GM12878 (cell line): ENCODE results near the gene GPBP1. TPM values are rescaled to one million over a fixed set of nuclear protein-coding genes. Genes with fewer than 3 reads are reported as not detected.

Source experiments
- ATAC-seq: fragments of 200-7000 bp; cut with Tn5 transposase; 3 replicates; pipeline ENCODE4 v1.9.1; 2020; ENCODE audit warnings: mild to moderate bottlenecking, moderate library complexity
- BruUV-seq: library from RNA; stranded (reverse); fragments of 400-500 nt; replicated peaks from 2 replicates; lab custom pipeline; 2021; lab: Mats Ljungman, UMichigan
- CTCF ChIA-PET: fragments of 300-600 bp; sonication (Branson Sonifier 250); formaldehyde crosslinking; extraction: SDS; loops from one replicate; lab custom pipeline; 2021; ENCODE audit warnings: inconsistent platforms; lab: Yijun Ruan, JAX
- POLR2A ChIA-PET: fragments of 350-600 bp; formaldehyde crosslinking; extraction: SDS; loops from one replicate; lab custom pipeline; 2021; ENCODE audit warnings: inconsistent platforms; lab: Charles Lee
- RAD21 ChIA-PET: fragments of 300-600 bp; sonication (Branson Sonifier 250); formaldehyde crosslinking; loops from one replicate; lab custom pipeline; 2023; ENCODE audit warnings: antibody characterized with exemption; ENCODE audit not compliant: unreplicated experiment; lab: Charles Lee
- SMC1A ChIA-PET: fragments of 300-600 bp; sonication (Branson Sonifier 250); formaldehyde crosslinking; loops from one replicate; lab custom pipeline; 2023; ENCODE audit not compliant: unreplicated experiment, uncharacterized antibody; lab: Charles Lee
- DNase-seq: peaks from one replicate; pipeline ENCODE4 v3.0.0-alpha.2; 2011; ENCODE audit warnings: low read depth, low spot score
- FAIRE-seq: peaks from 3 replicates; lab custom pipeline; 2011; peaks lifted over from hg19 to GRCh38; lab: Jason Lieb, UNC
- H2AFZ ChIP-seq: 2 replicates; pipeline ENCODE4 v1.6.0; 2011; ENCODE audit warnings: low read depth, low read length, control low read depth; ENCODE audit not compliant: control insufficient read depth
- H3K27ac ChIP-seq: 2 replicates; pipeline ENCODE4 v1.5.1; 2011; ENCODE audit warnings: control low read depth; ENCODE audit not compliant: control insufficient read depth, insufficient read depth
- H3K27me3 ChIP-seq, 2 experiments: replicated peaks in 1 of 2; 2 replicates each; pipeline versions ENCODE4 v1.6.0 to v1.6.1; 2011; ENCODE audit warnings: low read length in 1 of 2; ENCODE audit not compliant: control insufficient read depth in 2 of 2, insufficient read depth in 2 of 2
- H3K36me3 ChIP-seq, 2 experiments: 2 replicates each; pipeline ENCODE4 v1.5.1; 2011; ENCODE audit warnings: low read length in 1 of 2; ENCODE audit not compliant: control insufficient read depth in 2 of 2, insufficient read depth in 2 of 2
- H3K4me1 ChIP-seq: 2 replicates; pipeline ENCODE4 v1.6.1; 2011; ENCODE audit warnings: mild to moderate bottlenecking, low read length, moderate library complexity, mixed read lengths; ENCODE audit not compliant: control insufficient read depth, insufficient read depth
- H3K4me2 ChIP-seq: 2 replicates; pipeline ENCODE4 v1.6.0; 2011; ENCODE audit warnings: control low read depth; ENCODE audit not compliant: control insufficient read depth, insufficient read depth
- H3K4me3 ChIP-seq: fragments of 200-600 bp; sonication (generic); 2 replicates; pipeline ENCODE4 v1.5.1; 2016
- H3K79me2 ChIP-seq: 2 replicates; pipeline ENCODE4 v1.6.0; 2011; ENCODE audit warnings: low read length; ENCODE audit not compliant: control insufficient read depth, insufficient read depth
- H3K9ac ChIP-seq: 2 replicates; pipeline ENCODE4 v1.8.0; 2011; ENCODE audit warnings: low read length, control low read depth, mixed read lengths; ENCODE audit not compliant: control insufficient read depth, insufficient read depth
- H3K9me3 ChIP-seq: replicated peaks from 3 replicates; pipeline ENCODE4 v1.5.1; 2011; ENCODE audit warnings: mild to moderate bottlenecking, low read length; ENCODE audit not compliant: control insufficient read depth, insufficient read depth
- H4K20me1 ChIP-seq: 2 replicates; pipeline ENCODE4 v1.6.0; 2011; ENCODE audit not compliant: control insufficient read depth, insufficient read depth
- CBFB ChIP-seq: IDR thresholded peaks from 2 replicates; pipeline ENCODE4 v1.6.1; 2016; ENCODE audit warnings: antibody characterized with exemption, low read depth
- CBX5 ChIP-seq: sonication (generic); IDR thresholded peaks from 2 replicates; pipeline ENCODE4 v1.6.1; 2016; ENCODE audit warnings: low read depth, moderate library complexity, mild to moderate bottlenecking, inconsistent platforms
- HCFC1 ChIP-seq: fragments of 150-350 bp; IDR thresholded peaks from 2 replicates; pipeline ENCODE4 v1.6.1; 2014; ENCODE audit warnings: low read length
- LARP7 ChIP-seq: fragments of 450-650 bp; IDR thresholded peaks from 2 replicates; pipeline ENCODE4 v1.6.1; 2017; ENCODE audit warnings: mild to moderate bottlenecking
- NRF1 ChIP-seq: conservative IDR thresholded peaks from 2 replicates; pipeline ENCODE4 v1.6.1; 2011; ENCODE audit warnings: mild to moderate bottlenecking, low read depth, low read length, improper control_type of control experiment
- PAX5 ChIP-seq: IDR thresholded peaks from 2 replicates; pipeline ENCODE4 v1.6.1; 2011; ENCODE audit warnings: low read depth, low read length, borderline replicate concordance
- RUNX3 ChIP-seq: IDR thresholded peaks from 2 replicates; pipeline ENCODE4 v1.6.1; 2012; ENCODE audit warnings: low read length, inconsistent platforms
- ZNF384 ChIP-seq: IDR thresholded peaks from 2 replicates; pipeline ENCODE4 v1.6.1; 2012; ENCODE audit warnings: low read depth, mild to moderate bottlenecking, low read length, improper control_type of control experiment, borderline replicate concordance
- ZZZ3 ChIP-seq: IDR thresholded peaks from 2 replicates; pipeline ENCODE4 v1.6.1; 2011; ENCODE audit warnings: low read depth; ENCODE audit not compliant: control insufficient read depth, insufficient read length
- WGBS: methylation state at CpG from one replicate; pipeline ENCODE4 v1.1.6; 2016; ENCODE audit warnings: low lambda C conversion rate; ENCODE audit not compliant: insufficient replicate concordance, insufficient coverage; ENCODE audit errors: missing lambda C conversion rate; 5-methylcytosine and 5-hydroxymethylcytosine counted together
- in situ Hi-C: fragments of 300-500 bp; cut with MboI; formaldehyde crosslinking; loops from 9 replicates; pipeline ENCODE4 v1.14.3; 2018; ENCODE audit warnings: mixed read lengths
- intact Hi-C: fragments of 100-400 bp; cut with micrococcal nuclease; formaldehyde crosslinking; loops from one replicate; pipeline ENCODE4 v1.14.2; 2022; ENCODE audit not compliant: unreplicated experiment
- polyA plus RNA-seq, 11 experiments: library from polyadenylated mRNA; depleted of rRNA in 4 of 11; unstranded in 6 of 11; stranded (reverse) in 5 of 11; fragments of >200 nt; fragmentation: Nextera tagmentation in 4 of 11; fragmentation: Illumina TruSeq in 1 of 11; extraction: Ambion mirVana in 4 of 11; extraction: Trizol in 1 of 11; gene quantifications; 1 replicate in 1 of 11; 2 replicates in 10 of 11; pipeline versions ENCODE4 v1.2.1 to v1.2.3, GENCODE V29; 2011 to 2016; ENCODE audit warnings: inconsistent platforms in 2 of 11, missing spikeins in 2 of 11, low read depth in 1 of 11
- total RNA-seq, 4 experiments: library from RNA; depleted of rRNA in 3 of 4; stranded (reverse); fragments of >200 nt in 3 of 4; fragmentation: Illumina TruSeq in 1 of 4; extraction: Trizol in 1 of 4; gene quantifications; 2 replicates each; pipeline versions ENCODE4 v1.2.1 to v1.2.3, GENCODE V29; 2013 to 2021
- TF ChIP-seq, protein P1 (sequence below): IDR thresholded peaks from 2 replicates; pipeline ENCODE4 v1.6.1; 2011; ENCODE audit warnings: low read depth, mild to moderate bottlenecking, low read length, moderate library complexity, borderline replicate concordance; ENCODE audit errors: extremely low read depth
- TF ChIP-seq, protein P2 (sequence below): fragments of 450-650 bp; conservative IDR thresholded peaks from 2 replicates; pipeline ENCODE4 v1.6.1; 2017; ENCODE audit warnings: mild to moderate bottlenecking, moderate library complexity
- TF ChIP-seq, protein P3 (sequence below): fragments of 450-650 bp; IDR thresholded peaks from 2 replicates; pipeline ENCODE4 v1.6.1; 2016; ENCODE audit warnings: mild to moderate bottlenecking
- TF ChIP-seq, protein P4 (sequence below): fragments of 150-350 bp; IDR thresholded peaks from 2 replicates; pipeline ENCODE4 v1.6.1; 2014; ENCODE audit warnings: mild to moderate bottlenecking, low read depth, low read length

GPBP1 gene
- total and polyA plus RNA-seq, 10 of the 15 experiments (the other 5 are each of a cell fraction or from before 2014, with no cell fraction given): 27.0 to 96.2 (median 55.4) TPM

DNA sequence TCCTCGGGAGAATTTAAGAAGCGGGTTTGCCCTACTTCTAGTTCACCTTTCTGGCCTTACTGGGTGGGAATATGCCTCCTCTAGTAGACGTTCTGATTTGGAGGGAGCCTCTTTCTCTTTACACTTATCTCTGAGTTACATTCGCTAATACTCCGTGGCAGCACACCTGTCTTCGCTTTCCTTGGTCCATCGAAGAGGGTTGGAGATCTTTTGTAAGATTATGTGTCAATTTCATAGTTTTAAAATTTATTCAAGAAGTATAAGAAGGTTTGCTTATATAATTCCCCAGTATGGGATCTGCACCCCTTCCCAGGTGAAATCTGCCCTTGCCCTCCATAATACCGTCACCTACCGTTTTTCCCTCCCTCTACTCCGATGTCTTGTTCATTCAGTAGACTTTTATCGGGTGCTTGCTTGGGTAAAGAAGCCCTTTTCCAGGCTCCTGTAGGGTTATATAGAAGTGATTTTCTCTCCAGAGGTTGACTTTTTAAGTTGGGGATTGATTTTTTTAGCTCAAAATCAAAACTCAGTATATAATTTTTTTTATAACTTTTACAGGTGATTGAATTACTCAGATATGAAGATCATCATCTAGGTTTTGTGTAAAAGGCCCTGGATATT is 1.1 kb downstream of the GPBP1 start:
- Histone ChIP-seq H3K4me2 (peak overlapping the region; percentile 77), H3K27ac (peak overlapping the region; percentile 99), H3K4me3 (peak overlapping the region; percentile 87), H3K4me1 (no peaks in the 10 kb centered on the region), H2AFZ (no peak overlapping the region), H3K27me3 (no peaks in the 10 kb centered on the region), H3K36me3 (peaks cover 0 to 3% of the 10 kb centered on the region in 2 experiments; a peak in 2 of 4 replicates)
- DNase-seq (no peak), FAIRE-seq (no peak), ATAC-seq (no peak)
- no TSS peak for BruUV-seq
- ChIA-PET SMC1A (interaction anchor here (1.5 to 6.8 kb wide), 9 partner anchors 14 to 265 kb away, joined by 4 to 48 read pairs (median 6); no protein-coding TSS in a partner anchor), RAD21 (interaction anchor here (0.8 to 2.4 kb wide), 5 partner anchors 35 to 265 kb away, joined by 3 to 10 read pairs (median 6); partner anchors contain the start of gene SETD9), CTCF (interaction anchor here (0.8 to 2.5 kb wide), 3 partner anchors 45 to 264 kb away, joined by 4 to 16 read pairs (median 6); no protein-coding TSS in a partner anchor)
- 0% methylated on average over 11 of the region's 11 CpGs for WGBS
- in situ Hi-C loops: loop anchor here (10.0 to 25.0 kb wide), 2 partner anchors 1180 to 1863 kb away; partner anchors contain the start of genes DHX29, IL6ST and MTREX
- TF ChIP-seq, protein P1, sequence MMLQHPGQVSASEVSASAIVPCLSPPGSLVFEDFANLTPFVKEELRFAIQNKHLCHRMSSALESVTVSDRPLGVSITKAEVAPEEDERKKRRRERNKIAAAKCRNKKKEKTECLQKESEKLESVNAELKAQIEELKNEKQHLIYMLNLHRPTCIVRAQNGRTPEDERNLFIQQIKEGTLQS: no peak
- TF ChIP-seq LARP7: no peak
- no peak for TF ChIP-seq ZNF384
- no peak for TF ChIP-seq RUNX3
- TF ChIP-seq, protein P2, sequence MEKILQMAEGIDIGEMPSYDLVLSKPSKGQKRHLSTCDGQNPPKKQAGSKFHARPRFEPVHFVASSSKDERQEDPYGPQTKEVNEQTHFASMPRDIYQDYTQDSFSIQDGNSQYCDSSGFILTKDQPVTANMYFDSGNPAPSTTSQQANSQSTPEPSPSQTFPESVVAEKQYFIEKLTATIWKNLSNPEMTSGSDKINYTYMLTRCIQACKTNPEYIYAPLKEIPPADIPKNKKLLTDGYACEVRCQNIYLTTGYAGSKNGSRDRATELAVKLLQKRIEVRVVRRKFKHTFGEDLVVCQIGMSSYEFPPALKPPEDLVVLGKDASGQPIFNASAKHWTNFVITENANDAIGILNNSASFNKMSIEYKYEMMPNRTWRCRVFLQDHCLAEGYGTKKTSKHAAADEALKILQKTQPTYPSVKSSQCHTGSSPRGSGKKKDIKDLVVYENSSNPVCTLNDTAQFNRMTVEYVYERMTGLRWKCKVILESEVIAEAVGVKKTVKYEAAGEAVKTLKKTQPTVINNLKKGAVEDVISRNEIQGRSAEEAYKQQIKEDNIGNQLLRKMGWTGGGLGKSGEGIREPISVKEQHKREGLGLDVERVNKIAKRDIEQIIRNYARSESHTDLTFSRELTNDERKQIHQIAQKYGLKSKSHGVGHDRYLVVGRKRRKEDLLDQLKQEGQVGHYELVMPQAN: no peak
- no peak for TF ChIP-seq CBX5
- TF ChIP-seq, protein P3, sequence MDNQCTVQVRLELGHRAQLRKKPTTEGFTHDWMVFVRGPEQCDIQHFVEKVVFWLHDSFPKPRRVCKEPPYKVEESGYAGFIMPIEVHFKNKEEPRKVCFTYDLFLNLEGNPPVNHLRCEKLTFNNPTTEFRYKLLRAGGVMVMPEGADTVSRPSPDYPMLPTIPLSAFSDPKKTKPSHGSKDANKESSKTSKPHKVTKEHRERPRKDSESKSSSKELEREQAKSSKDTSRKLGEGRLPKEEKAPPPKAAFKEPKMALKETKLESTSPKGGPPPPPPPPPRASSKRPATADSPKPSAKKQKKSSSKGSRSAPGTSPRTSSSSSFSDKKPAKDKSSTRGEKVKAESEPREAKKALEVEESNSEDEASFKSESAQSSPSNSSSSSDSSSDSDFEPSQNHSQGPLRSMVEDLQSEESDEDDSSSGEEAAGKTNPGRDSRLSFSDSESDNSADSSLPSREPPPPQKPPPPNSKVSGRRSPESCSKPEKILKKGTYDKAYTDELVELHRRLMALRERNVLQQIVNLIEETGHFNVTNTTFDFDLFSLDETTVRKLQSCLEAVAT: no peak
- no peak for TF ChIP-seq CBFB
- TF ChIP-seq, protein P4, sequence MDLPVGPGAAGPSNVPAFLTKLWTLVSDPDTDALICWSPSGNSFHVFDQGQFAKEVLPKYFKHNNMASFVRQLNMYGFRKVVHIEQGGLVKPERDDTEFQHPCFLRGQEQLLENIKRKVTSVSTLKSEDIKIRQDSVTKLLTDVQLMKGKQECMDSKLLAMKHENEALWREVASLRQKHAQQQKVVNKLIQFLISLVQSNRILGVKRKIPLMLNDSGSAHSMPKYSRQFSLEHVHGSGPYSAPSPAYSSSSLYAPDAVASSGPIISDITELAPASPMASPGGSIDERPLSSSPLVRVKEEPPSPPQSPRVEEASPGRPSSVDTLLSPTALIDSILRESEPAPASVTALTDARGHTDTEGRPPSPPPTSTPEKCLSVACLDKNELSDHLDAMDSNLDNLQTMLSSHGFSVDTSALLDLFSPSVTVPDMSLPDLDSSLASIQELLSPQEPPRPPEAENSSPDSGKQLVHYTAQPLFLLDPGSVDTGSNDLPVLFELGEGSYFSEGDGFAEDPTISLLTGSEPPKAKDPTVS: no peak
- TF ChIP-seq ZZZ3: no peak
- no peak for TF ChIP-seq PAX5
- no peak for TF ChIP-seq HCFC1
- no peak for TF ChIP-seq NRF1
- TF ChIP-seq, all 136 proteins: peak for 0
- intact Hi-C loops: no loop called here
- peaks cover 65% of the 10 kb centered on the region for H3K79me2 ChIP-seq
- POLR2A ChIA-PET: interaction anchor here (1.0 to 2.8 kb wide), 6 partner anchors 14 to 264 kb away, joined by 3 to 23 read pairs (median 5); no protein-coding TSS in a partner anchor
- H3K9ac ChIP-seq: peak overlapping the region; percentile 99
- no peaks in the 10 kb centered on the region for H3K9me3 ChIP-seq
- H4K20me1 ChIP-seq: peaks cover 5% of the 10 kb centered on the region
